MG63 (cell line): ENCODE results near the gene STRBP. TPM values are rescaled to one million over a fixed set of nuclear protein-coding genes. Genes with fewer than 3 reads are reported as not detected.
A peak's percentile ranks its signal among the peaks of the same experiment; 100 is the strongest.
"Not testable (repeated sequence)": the region's sequence is repeated elsewhere in the genome, so short reads cannot be mapped to it uniquely, and the experiment has no call there.

Experiments
- DNase-seq: peaks from one replicate; pipeline ENCODE4 v3.0.0-alpha.2; 2020
- H3K27me3 ChIP-seq: fragments of 250-450 bp; sonication (Bioruptor Pico); 2 replicates; pipeline ENCODE4 v1.5.1; 2020; ENCODE audit warnings: mild to moderate bottlenecking, moderate library complexity
- H3K36me3 ChIP-seq: fragments of 250-450 bp; sonication (Bioruptor Pico); 2 replicates; pipeline ENCODE4 v1.5.1; 2020; ENCODE audit warnings: mild to moderate bottlenecking, moderate library complexity
- H3K4me3 ChIP-seq: fragments of 250-450 bp; sonication (Bioruptor Pico); 2 replicates; pipeline ENCODE4 v1.5.1; 2020; ENCODE audit warnings: mild to moderate bottlenecking, moderate library complexity
- H3K9me3 ChIP-seq: fragments of 250-450 bp; sonication (Bioruptor Pico); 2 replicates; pipeline ENCODE4 v1.5.1; 2020; ENCODE audit warnings: mild to moderate bottlenecking, moderate library complexity
- total RNA-seq: library from RNA; depleted of rRNA; stranded (reverse); fragments of >200 nt; shearing (Covaris generic); gene quantifications from 2 replicates; pipeline ENCODE4 v1.2.3, GENCODE V29; 2014; ENCODE audit warnings: low replicate concordance

STRBP gene
- total RNA-seq, 1 experiment from 2014 or later, result 8.1 TPM

DNA sequence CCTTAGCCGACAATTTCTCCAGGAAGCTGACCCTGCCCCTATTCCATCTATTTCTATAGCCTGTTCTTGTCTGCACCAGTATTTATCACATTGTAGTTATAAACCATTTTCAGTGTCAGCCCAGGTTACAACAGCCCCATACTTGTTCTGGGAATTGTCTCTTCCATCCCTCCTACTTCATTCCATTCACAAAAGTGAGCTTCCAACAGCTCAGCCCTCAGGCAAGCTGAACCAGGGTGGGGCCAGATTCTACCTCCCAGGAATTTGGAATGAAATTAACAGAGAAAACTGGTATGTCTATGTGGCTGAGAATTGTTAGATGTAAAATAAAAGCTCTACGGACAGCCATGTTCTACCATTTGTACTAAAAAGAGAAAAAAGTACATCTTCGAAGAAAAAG lies 36.1 kb downstream of the STRBP start:
- Histone ChIP-seq H3K36me3 (no peaks in the 10 kb centered on the region), H3K4me3 (no peak overlapping the region), H3K27me3 (peaks cover 5% of the 10 kb centered on the region; the same call in 1 of the 2 replicates), H3K9me3 (no peaks in the 10 kb centered on the region)
- DNase-seq, result no peak

DNA sequence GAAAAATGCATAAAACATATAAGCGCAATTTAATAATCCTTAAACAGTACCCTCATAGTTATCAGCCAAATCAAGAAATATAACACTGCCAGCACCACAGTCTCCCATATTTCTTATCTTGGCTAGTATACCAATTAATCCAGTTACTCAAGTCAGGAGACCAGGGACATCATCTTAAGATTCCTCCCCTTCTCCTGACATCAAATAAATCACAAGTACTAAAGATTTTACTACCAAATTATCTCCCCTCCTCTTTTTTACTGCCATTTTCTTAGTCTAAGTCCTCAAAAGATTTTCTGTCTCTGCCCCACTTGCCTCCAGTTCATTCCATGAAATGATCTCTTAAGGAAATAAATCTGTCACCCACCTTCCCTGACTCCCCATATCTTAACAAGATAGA lies 37.0 kb downstream of the STRBP start:
- no peaks in the 10 kb centered on the region for H3K36me3 ChIP-seq
- no peak for DNase-seq
- H3K27me3 ChIP-seq, result peaks cover 5% of the 10 kb centered on the region; the same call in 1 of the 2 replicates
- no peak overlapping the region for H3K4me3 ChIP-seq
- no peaks in the 10 kb centered on the region for H3K9me3 ChIP-seq

DNA sequence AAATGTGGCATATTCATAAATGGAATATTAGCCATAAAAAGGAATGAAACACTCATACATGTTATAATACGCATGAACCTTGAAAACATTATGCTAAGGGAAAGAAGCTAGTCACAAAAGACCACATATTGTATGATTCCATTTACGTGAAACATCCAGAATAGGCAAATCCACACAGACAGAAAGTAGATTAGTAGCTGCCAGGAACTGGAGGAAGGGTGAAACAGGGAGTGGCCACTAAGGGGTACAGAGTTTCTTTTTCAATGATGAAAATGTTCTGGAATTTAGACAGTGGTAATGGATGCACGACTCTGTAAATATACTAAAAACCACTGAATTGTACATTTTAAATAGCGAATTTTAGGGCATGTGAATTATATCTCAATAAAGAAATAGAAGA lies 39.4 kb downstream of the STRBP start:
- DNase-seq, result no peak
- no peak overlapping the region for H3K4me3 ChIP-seq
- no peaks in the 10 kb centered on the region for H3K9me3 ChIP-seq
- no peaks in the 10 kb centered on the region for H3K27me3 ChIP-seq
- H3K36me3 ChIP-seq, result no peaks in the 10 kb centered on the region

DNA sequence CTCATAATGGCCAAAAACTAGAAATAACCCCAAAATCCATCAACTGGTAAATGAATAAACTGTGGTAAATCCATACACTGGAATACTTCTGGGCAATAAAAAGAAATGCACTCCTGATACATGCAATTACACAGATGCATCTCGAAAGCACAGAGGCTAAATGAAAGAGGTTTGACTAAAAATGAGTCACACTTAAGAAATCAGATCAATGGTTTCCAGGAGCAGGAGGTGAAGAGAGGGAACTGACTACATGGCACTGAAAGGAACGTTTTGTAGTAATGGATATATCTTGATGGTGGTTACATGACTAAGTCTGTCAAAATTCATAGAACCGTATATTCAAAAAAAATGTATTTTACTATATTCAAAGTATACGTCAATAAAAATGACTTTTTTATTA lies 42.4 kb downstream of the STRBP start:
- no peak for DNase-seq
- H3K4me3 ChIP-seq, result no peak overlapping the region
- no peaks in the 10 kb centered on the region for H3K27me3 ChIP-seq
- H3K9me3 ChIP-seq, result no peaks in the 10 kb centered on the region
- no peaks in the 10 kb centered on the region for H3K36me3 ChIP-seq

DNA sequence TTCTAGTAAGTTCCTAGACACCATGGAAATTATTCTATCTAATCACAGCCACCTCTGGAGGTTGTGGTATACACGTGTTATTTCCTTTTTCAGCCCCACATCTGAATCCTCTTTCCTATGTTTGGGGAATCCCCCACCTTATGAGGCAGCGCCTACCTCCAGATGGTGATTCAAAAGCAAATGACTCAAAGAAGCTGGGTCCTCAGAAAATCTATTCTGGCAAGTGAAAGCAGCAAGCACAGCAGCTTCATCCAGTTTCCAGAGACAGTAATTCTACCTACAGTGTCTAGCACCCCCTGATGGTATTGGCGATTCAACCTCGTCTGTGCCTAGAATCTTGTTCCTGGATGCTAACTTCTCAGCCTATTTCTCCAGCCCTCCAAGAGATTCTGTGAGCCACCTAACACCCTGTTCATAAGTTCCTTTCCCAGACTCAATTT lies 43.0 kb downstream of the STRBP start:
- H3K9me3 ChIP-seq, result no peaks in the 10 kb centered on the region
- no peak overlapping the region for H3K4me3 ChIP-seq
- H3K27me3 ChIP-seq, result no peaks in the 10 kb centered on the region
- H3K36me3 ChIP-seq, result no peaks in the 10 kb centered on the region
- peak; percentile 59 for DNase-seq

DNA sequence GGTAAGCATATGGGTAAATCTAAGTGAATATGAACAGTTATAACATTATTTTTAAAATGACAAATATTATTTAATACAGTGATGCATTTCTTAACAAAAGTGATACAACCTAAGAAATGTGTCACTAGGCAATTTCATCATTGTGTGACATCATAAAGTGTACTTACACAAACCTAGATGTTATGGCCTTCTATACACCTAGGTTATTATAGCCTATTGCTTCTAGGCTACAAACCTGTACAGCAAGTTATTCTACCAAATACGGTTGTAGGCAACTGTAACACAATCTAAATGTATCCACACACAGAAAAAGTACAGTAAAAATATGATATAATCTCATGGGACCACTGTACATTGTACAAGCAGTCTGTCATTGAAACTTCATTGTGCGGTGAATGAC lies 48.3 kb downstream of the STRBP start:
- H3K9me3 ChIP-seq, result no peaks in the 10 kb centered on the region
- DNase-seq, result no peak
- no peaks in the 10 kb centered on the region for H3K27me3 ChIP-seq
- no peak overlapping the region for H3K4me3 ChIP-seq
- no peaks in the 10 kb centered on the region for H3K36me3 ChIP-seq

DNA sequence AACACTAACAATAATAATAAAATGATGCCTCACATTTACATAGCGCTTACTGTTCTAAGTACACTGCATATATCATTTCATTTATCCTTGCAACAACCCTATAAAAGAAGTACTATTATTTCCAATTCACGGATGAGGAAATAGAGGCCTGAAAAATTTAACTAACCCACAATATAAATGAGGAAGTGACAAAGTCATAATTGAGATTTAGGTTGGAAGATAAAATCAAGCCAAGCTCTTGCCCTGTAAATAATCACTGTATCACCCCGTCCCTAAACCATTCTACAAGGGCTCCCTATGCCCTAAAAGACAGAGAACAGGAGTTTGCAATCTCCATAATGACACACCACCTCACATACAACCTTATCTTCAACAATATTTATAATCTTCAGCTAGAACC lies 49.6 kb downstream of the STRBP start:
- no peak overlapping the region for H3K4me3 ChIP-seq
- H3K9me3 ChIP-seq, result no peaks in the 10 kb centered on the region
- H3K27me3 ChIP-seq, result no peaks in the 10 kb centered on the region
- DNase-seq, result no peak
- H3K36me3 ChIP-seq, result no peaks in the 10 kb centered on the region

DNA sequence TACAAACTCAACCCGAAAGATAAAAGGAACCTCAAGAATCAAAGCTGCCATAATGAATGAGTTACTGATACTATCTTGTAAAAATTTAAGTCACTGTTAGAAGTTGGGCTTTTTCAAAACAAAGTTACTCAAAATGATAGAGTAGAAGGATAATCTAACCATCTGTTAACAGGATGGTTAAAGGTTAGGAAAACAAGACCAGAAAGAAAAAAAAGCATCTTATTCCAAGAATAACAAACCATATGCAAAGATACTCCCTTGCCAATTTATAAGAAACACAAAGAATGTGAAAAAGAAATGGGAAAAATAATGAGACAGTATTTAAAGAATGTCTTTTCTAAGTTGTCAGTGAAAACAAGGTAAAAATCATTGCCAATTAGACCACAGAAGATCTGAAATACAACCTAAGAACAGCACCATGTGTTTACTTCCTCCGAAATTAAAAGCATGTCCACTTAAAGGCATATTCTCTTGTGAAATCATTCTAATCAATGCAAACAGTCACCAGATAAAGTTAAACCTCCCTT lies 51.2 kb downstream of the STRBP start:
- no peak overlapping the region for H3K4me3 ChIP-seq
- H3K9me3 ChIP-seq, result no peaks in the 10 kb centered on the region
- H3K27me3 ChIP-seq, result no peaks in the 10 kb centered on the region
- H3K36me3 ChIP-seq, result no peaks in the 10 kb centered on the region
- DNase-seq, result no peak

DNA sequence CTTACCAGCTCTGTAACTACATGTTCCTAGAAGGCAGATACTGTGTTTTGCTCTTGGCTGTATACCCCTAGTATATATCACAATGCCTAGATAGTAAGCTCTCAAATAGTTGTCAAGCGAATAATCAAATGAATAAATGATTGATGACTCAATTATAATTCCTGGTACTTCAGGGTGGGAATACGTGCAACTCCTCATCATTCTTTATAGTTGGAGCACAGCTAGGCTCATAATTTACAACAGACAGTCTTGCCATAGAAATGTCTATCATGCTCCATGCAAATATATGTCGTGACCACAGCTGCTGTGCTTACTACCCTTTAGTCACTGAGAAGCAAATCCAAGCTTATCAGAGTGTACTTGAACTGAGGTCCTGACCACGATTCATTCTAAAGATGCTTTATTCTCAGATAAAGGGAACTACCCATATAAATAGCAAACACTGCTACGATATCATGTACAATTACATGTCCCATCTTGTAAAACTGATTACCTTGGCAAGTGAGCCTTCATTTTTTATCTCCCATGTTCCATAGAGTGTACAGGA lies 52.1 kb downstream of the STRBP start:
- no peak for DNase-seq
- H3K27me3 ChIP-seq, result no peaks in the 10 kb centered on the region
- no peak overlapping the region for H3K4me3 ChIP-seq
- H3K9me3 ChIP-seq, result no peaks in the 10 kb centered on the region
- no peaks in the 10 kb centered on the region for H3K36me3 ChIP-seq

DNA sequence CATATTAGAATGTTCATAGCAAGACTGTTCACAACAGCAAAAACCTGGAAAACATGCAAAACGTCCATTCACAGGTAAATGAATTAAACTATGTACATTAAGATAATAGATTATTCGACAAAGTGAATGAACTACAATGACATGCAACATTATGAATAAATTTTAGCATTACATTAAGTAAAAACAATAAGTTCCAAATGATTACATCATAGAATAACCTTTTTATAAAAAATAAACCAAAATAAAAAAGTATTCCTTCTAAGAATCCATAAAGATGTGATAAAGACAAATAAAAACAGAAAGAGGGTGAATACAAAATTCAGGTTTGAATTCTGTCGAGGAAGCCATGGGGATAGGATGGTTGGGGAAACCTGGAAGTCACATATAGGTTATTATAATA lies 57.3 kb downstream of the STRBP start:
- H3K4me3 ChIP-seq, result no peak overlapping the region
- H3K36me3 ChIP-seq, result no peaks in the 10 kb centered on the region
- no peaks in the 10 kb centered on the region; the same call in 1 of the 2 replicates for H3K27me3 ChIP-seq
- H3K9me3 ChIP-seq, result no peaks in the 10 kb centered on the region
- DNase-seq, result no peak

DNA sequence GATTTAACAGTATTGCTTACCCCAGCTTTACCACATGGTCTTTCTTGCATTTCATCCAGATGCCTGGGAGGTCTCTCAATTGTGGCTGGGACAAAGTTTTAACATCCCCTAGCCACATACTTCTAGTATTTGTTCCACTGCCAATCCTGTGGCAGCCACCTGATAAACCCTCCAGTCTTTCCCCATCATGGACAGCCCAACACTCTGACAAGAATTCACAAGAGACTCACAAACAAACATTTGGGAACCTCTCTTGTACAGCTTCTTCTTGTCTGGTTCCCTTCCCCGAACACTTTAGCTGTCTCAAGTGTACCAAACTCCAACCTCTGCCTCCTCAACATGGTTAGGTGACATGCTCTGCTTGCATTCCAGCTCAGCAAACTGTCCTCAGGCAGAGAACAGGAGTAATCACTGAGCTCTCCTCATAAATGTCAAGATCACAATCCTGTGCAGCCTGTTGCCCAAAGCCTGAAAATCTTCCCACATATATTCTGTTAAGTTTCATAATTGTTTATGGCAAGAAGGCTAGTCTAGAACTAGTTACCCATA lies 59.7 kb downstream of the STRBP start:
- H3K4me3 ChIP-seq, result no peak overlapping the region
- no peaks in the 10 kb centered on the region for H3K9me3 ChIP-seq
- DNase-seq, result no peak
- H3K36me3 ChIP-seq, result no peaks in the 10 kb centered on the region
- H3K27me3 ChIP-seq, result no peaks in the 10 kb centered on the region; the same call in 1 of the 2 replicates

DNA sequence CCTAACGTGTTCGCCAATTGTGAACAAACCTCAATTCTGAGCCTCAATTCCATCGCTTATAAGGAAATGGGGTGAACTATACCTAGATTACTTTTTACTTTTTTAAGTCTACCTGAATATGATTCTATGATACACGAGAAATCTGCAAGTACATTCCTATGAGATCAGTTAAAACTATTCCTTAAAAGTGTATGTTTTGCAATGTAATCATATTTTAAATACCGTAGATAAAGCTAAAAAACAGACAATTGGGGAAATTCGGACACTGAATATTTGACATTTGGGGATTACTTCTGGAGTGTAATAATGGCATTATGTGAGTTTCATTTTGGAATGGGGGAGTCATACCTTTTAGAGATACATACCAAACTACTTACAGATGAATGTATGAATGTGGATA lies 62.3 kb downstream of the STRBP start:
- Histone ChIP-seq H3K4me3 (no peak overlapping the region), H3K36me3 (no peaks in the 10 kb centered on the region), H3K27me3 (no peaks in the 10 kb centered on the region; the same call in 1 of the 2 replicates), H3K9me3 (no peaks in the 10 kb centered on the region)
- DNase-seq, result no peak

DNA sequence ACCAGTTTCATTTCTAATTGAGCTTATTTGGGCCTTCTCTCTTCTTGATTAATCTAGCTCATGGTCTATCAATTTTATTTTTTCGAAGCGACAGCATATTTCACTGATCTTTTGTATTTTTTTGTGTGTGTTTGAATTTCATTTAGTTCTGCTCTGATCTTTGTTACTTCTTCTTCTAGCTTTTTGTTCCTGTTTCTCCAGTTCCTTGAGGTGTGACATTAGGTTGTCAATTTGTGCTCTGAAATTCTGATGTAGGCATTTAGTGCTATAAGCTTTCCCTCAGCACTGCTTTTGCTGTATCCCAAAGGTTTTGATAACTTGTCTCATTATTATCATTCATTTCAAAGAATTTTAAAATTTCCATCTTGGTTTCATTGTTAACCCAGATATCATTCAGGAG lies 67.3 kb downstream of the STRBP start:
- no peak for DNase-seq
- Histone ChIP-seq H3K4me3 (no peak overlapping the region), H3K27me3 (no peaks in the 10 kb centered on the region; the same call in 1 of the 2 replicates), H3K36me3 (no peaks in the 10 kb centered on the region), H3K9me3 (no peaks in the 10 kb centered on the region)

DNA sequence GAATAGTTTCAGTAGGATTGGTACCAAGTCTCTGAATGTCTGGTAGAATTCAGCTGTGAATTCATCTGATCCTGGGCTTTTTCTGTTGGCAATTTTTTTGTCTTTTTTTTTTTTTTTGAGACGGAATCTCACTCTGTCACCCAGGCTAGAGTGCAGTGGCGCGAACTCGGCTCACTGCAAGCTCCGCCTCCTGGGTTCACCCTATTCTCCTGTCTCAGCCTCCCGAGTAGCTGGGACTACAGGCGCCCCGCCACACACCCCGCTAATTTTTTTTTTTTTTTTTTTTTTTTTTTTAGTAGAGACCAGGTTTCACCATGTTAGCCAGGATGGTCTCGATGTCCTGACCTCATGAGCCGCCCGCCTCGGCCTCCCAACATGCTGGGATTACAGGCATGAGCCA lies 67.9 kb downstream of the STRBP start:
- DNase-seq, H3K4me3 ChIP-seq, H3K36me3 ChIP-seq: not testable (repeated sequence)

DNA sequence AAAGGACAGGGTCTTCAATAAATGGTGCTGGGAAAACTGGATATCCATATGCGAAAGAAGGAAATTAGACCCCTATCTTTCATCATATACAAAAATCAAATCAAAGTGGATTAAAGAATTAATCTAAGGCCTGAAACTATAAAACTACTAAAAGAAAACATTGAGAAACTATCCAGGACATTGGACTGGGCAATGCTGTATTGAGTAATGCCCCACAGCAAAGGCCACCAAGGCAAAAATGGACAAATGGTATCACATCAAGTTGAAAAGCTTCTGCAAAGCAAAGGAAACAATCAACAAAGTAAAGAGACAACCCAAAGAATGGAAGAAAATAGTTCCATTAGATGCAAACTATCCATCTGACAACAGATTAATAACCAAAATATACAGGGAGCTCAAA lies 72.3 kb downstream of the STRBP start:
- no peak for DNase-seq
- no peak overlapping the region for H3K4me3 ChIP-seq
- H3K9me3 ChIP-seq, result no peaks in the 10 kb centered on the region
- 0 out of 2 replicates have a peak, but pooled peaks cover 3% of the 10 kb centered on the region for H3K27me3 ChIP-seq
- no peaks in the 10 kb centered on the region for H3K36me3 ChIP-seq

More for the DNA sequence above, 67.9 kb downstream of the STRBP start:
- H3K27me3 ChIP-seq, H3K9me3 ChIP-seq: not testable (repeated sequence)

DNA sequence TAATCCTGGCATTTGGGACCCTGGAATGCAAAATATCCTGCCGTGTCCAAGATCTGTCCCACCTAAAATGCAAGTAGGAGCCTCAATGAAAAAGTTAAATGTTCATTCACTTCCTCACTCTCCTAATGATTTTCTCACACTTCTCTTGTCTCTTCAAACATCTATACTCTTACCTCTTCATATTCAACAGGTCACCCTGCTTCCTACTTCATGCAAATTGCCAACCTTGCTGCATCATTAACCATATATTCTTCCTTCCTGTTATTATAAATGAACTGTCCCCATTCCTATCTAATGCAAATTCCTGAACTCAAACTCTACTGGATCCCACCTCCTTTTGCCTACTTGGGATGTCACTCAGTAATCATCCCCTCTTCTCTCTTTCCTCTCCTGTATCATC lies 74.4 kb downstream of the STRBP start:
- Histone ChIP-seq H3K9me3 (no peaks in the 10 kb centered on the region), H3K36me3 (no peaks in the 10 kb centered on the region), H3K4me3 (no peak overlapping the region), H3K27me3 (0 out of 2 replicates have a peak, but pooled peaks cover 3% of the 10 kb centered on the region)
- no peak for DNase-seq

DNA sequence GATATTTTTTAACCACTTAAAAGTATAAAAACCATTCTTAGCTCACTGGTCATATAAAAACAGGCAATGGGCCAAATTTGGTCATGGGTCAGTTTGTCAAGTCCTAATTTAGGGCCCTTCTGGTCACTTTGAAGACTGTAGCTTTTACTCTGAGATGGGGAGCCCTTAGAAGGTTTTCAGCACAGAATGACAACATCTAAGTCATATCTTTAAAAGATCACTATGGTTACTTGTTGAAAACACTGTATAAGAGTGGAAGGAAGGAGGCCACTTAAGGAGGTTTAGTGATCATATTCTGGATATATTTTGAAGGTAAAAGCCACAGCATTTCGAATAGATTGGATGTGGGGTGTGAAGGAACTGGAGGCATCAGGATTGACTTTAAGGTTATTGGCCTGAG lies 76.7 kb downstream of the STRBP start:
- Histone ChIP-seq H3K4me3 (no peak overlapping the region), H3K9me3 (no peaks in the 10 kb centered on the region), H3K36me3 (no peaks in the 10 kb centered on the region), H3K27me3 (0 out of 2 replicates have a peak, but pooled peaks cover 3% of the 10 kb centered on the region)
- DNase-seq, result no peak

DNA sequence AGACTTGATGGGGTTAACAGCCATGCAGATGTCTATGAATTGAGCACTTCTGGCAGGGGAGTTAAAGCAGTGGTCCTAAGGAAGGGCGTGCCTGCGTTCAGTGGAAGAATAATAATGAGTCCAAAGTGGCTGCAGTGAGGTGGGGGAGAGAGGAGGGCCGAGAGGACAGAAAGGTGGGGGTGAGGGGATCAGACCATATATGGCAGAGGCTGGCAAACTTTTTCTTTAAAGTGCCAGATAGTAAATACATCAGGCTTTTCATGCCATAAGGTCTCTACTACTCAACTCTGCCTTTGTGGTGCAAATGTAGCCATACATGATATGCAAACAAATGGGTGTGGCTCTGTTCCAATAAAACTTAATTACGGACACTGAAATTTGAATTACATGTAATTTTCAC lies 77.1 kb downstream of the STRBP start:
- no peak for DNase-seq
- H3K4me3 ChIP-seq, result no peak overlapping the region

More for the DNA sequence above, 77.1 kb downstream of the STRBP start:
- Histone ChIP-seq H3K9me3 (no peaks in the 10 kb centered on the region), H3K36me3 (no peaks in the 10 kb centered on the region), H3K27me3 (0 out of 2 replicates have a peak, but pooled peaks cover 3% of the 10 kb centered on the region)
